Bronchial epithelial cell (primary cell): Measurements from ENCODE around the gene GTF2F2. TPM values are rescaled to one million over a fixed set of nuclear protein-coding genes. Genes with fewer than 3 reads are reported as not detected.

Experiments
- DNase-seq: peaks from one replicate; pipeline ENCODE4 v3.0.0-alpha.2; 2010; ENCODE audit warnings: low read depth
- FAIRE-seq: peaks from 2 replicates; lab custom pipeline; 2011; peaks lifted over from hg19 to GRCh38; lab: Jason Lieb, UNC
- H3K27me3 ChIP-seq: 2 replicates; pipeline ENCODE4 v1.5.1; 2011; ENCODE audit warnings: low read length; ENCODE audit not compliant: control insufficient read depth, insufficient read depth
- H3K36me3 ChIP-seq: 2 replicates; pipeline ENCODE4 v1.5.1; 2011; ENCODE audit warnings: low read length; ENCODE audit not compliant: control insufficient read depth, insufficient read depth
- H3K4me3 ChIP-seq: 2 replicates; pipeline ENCODE4 v1.5.1; 2011; ENCODE audit warnings: mild to moderate bottlenecking, low read depth, low read length, control low read depth
- total RNA-seq: library from RNA; depleted of rRNA; stranded (reverse); fragments of >200 nt; gene quantifications from 2 replicates; pipeline ENCODE4 v1.2.1, GENCODE V29; 2014
- TF ChIP-seq, protein P1 (sequence below): IDR thresholded peaks from 2 replicates; pipeline ENCODE4 v1.5.1; 2011; ENCODE audit warnings: mild to moderate bottlenecking, moderate library complexity, low read length, control low read depth, inconsistent platforms; ENCODE audit not compliant: insufficient read depth, severe bottlenecking

Gene GTF2F2
- total RNA-seq, 1 donor from 2014 or later, result 42.4 TPM

DNA sequence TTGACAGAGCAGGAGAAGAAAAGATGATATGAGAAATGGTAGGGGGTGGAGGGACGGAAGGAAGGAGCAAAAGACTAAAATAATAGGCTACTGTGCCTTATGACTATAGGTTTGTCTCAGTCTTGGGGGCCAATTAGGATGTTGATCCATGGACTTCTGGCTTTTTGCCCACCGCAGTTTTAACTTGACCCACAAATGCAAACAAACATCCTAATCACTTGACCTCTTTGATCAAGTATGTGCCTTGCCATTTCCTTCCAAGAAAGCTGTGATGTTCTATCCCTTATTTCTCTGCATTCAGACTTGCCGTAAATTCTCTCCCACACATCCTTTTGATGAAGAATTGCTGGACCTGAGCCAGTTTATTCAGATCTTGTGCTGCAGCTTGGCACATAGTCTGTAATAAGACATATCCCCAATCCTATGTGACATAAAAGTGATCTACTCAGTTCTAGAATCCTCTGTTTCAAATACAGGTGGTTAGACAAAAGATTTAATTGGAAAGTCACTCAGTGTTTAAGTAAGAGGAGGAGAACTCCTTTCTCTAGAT is 157.9 kb downstream of the GTF2F2 start:
- DNase-seq (no peak), FAIRE-seq (no peak)
- Histone ChIP-seq H3K36me3 (peaks cover 6% of the 10 kb centered on the region), H3K4me3 (no peak overlapping the region), H3K27me3 (no peaks in the 10 kb centered on the region)
- TF ChIP-seq, protein P1, sequence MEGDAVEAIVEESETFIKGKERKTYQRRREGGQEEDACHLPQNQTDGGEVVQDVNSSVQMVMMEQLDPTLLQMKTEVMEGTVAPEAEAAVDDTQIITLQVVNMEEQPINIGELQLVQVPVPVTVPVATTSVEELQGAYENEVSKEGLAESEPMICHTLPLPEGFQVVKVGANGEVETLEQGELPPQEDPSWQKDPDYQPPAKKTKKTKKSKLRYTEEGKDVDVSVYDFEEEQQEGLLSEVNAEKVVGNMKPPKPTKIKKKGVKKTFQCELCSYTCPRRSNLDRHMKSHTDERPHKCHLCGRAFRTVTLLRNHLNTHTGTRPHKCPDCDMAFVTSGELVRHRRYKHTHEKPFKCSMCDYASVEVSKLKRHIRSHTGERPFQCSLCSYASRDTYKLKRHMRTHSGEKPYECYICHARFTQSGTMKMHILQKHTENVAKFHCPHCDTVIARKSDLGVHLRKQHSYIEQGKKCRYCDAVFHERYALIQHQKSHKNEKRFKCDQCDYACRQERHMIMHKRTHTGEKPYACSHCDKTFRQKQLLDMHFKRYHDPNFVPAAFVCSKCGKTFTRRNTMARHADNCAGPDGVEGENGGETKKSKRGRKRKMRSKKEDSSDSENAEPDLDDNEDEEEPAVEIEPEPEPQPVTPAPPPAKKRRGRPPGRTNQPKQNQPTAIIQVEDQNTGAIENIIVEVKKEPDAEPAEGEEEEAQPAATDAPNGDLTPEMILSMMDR, result no peak

DNA sequence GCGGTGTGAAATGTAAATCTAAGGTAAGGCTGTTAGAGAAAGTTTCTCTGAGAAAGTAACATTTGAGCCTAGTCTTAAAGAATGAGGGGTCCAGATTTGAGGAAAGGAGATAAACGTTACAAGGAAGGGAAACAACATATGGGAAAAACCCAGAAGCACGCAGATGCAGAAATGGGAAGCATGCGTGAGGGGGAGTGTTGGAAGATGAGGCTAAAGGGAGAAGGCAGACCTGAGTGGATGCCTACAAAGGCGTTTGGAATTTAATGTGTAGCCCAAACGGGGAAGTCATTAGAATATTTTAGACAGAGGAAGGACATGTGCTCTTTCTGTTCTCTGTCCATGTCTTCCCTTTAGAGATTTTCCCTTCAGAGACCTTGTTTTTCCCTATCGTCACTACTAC is 159.7 kb downstream of the GTF2F2 start:
- H3K36me3 ChIP-seq, result peaks cover 3% of the 10 kb centered on the region
- H3K27me3 ChIP-seq, result no peaks in the 10 kb centered on the region
- DNase-seq (no peak), FAIRE-seq (no peak)
- TF ChIP-seq, protein P1, result no peak
- H3K4me3 ChIP-seq, result no peak overlapping the region

DNA sequence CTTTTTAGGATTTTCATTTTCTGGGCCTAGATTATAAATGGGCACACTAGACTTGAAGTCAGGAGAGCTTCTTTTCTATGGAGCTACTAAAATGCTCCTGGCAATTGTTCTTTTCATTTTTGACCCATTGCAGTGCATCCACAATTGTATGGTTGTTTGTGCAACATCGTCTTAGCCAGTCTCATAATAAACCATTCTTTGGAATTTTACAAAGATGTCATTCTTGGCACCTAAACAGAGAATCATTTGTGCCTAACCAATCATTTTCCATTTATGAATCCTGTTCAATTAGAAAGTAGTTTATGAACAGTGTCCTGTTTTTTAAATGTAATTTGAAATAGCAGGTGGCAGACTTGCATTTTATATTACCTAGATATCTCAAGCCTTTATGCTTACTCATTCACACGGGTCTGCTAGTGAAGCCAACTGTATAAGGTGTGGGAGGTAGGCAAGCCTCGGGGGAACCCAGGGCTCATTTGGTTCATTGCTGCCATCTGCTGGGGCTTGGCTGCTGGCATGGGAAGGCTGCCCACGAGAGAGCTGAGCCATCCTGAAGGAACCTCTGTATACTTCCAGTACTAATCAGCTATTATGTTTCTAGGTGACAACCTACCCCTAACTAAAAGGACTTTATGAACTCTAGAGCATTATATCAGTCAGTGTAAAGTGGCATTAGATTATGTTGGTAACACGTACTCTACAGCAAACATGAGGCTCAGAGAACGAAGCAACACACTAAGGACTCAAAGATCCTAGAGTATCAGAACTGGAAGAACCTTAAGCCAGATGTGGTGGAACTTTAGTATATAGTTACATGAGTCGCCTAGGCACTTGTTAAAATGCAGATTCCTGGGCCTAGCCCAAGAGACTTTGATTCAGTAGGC is 160.7 kb downstream of the GTF2F2 start:
- TF ChIP-seq, protein P1, result peak; percentile 88
- Histone ChIP-seq H3K4me3 (no peak overlapping the region), H3K36me3 (peaks cover 3% of the 10 kb centered on the region), H3K27me3 (no peaks in the 10 kb centered on the region)
- FAIRE-seq (peak; percentile 23), DNase-seq (peak; percentile 83)

DNA sequence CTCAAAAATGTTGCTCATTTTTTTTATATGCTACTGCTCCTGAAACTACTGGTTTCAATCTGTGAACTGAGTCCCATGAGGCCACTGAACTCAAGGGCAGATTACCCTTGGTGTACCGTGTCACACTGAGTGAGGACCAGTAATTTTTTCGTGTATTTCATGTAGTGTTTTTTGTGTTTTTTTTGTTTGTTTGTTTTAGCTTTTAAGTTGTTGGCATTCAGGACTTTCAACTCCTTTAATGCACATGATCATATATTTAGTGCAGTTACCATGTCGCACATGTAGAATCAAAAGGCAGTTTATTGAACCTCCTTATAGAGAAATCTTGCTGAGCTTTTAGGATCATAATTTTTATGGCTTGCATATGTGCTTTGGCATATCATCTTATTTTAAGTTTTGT is 162.7 kb downstream of the GTF2F2 start:
- DNase-seq (no peak), FAIRE-seq (no peak)
- no peak overlapping the region for H3K4me3 ChIP-seq
- H3K36me3 ChIP-seq, result no peaks in the 10 kb centered on the region
- H3K27me3 ChIP-seq, result no peaks in the 10 kb centered on the region
- TF ChIP-seq, protein P1, result no peak

DNA sequence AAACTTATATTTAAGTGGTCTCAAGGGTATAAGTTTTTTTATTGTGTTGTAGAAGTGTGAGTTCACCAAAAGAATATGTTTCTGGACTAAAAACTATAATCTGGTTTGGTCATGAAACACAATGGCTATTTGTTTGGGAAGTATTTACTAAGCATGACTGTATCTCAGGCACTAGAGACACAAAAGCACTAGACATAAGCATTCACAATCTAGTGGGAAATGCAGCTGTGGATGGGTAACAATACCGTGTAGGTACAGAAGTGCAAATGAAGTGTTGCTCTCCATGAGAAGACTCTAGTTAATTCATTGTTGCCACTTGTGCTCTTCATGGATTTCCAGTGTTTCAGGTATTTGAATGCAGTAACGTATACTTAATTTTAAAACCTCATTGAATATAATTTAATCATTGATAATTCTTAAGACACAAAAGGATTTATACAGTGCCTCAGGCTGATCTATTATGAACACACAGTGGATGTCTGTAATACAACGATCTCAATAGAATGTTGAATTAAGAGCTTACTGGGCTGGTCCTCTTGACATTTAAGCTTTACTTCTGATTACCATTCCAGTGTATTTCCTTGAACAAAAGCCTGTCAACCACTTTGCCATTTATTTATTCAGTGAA is 169.7 kb downstream of the GTF2F2 start:
- no peaks in the 10 kb centered on the region for H3K27me3 ChIP-seq
- no peak for DNase-seq
- H3K4me3 ChIP-seq, result no peak overlapping the region
- no peaks in the 10 kb centered on the region for H3K36me3 ChIP-seq
- TF ChIP-seq, protein P1, result no peak
- FAIRE-seq, result no peak
